Karpas-422 (cell line): ENCODE results near the gene CRK. TPM values are rescaled to one million over a fixed set of nuclear protein-coding genes. Genes with fewer than 3 reads are reported as not detected.

Source experiments
- DNase-seq: peaks from one replicate; pipeline ENCODE4 v3.0.0-alpha.2; 2015
- H2AFZ ChIP-seq: fragments of 200-600 bp; sonication (generic); 2 replicates; pipeline ENCODE4 v1.6.1; 2014; ENCODE audit warnings: antibody characterized with exemption, low read length, mixed read lengths
- H3K27ac ChIP-seq: fragments of 200-600 bp; sonication (generic); 2 replicates; pipeline ENCODE4 v1.5.1; 2014; ENCODE audit warnings: mild to moderate bottlenecking, low read length, moderate library complexity
- H3K27me3 ChIP-seq: fragments of 200-600 bp; sonication (generic); 2 replicates; pipeline ENCODE4 v1.6.1; 2014; ENCODE audit warnings: low read length, mixed read lengths
- H3K36me3 ChIP-seq: fragments of 200-600 bp; sonication (generic); 2 replicates; pipeline ENCODE4 v1.6.1; 2014; ENCODE audit warnings: low read length, mixed read lengths; ENCODE audit not compliant: insufficient read depth
- H3K4me1 ChIP-seq: fragments of 200-600 bp; sonication (generic); 2 replicates; pipeline ENCODE4 v1.6.1; 2014; ENCODE audit warnings: mild to moderate bottlenecking, low read length, mixed read lengths
- H3K4me2 ChIP-seq: fragments of 200-600 bp; sonication (generic); 2 replicates; pipeline ENCODE4 v1.6.1; 2014; ENCODE audit warnings: low read length, low read depth, mild to moderate bottlenecking; ENCODE audit not compliant: poor library complexity, severe bottlenecking
- H3K4me3 ChIP-seq: fragments of 200-600 bp; sonication (generic); 2 replicates; pipeline ENCODE4 v1.5.1; 2014; ENCODE audit warnings: mild to moderate bottlenecking, antibody characterized with exemption, low read length, mixed read lengths
- H3K79me2 ChIP-seq: fragments of 200-600 bp; sonication (generic); 2 replicates; pipeline ENCODE4 v1.6.1; 2014; ENCODE audit warnings: mild to moderate bottlenecking, low read length, mixed read lengths
- H3K9ac ChIP-seq: fragments of 200-600 bp; sonication (generic); 2 replicates; pipeline ENCODE4 v1.6.0; 2014; ENCODE audit warnings: low read length
- H3K9me2 ChIP-seq: fragments of 200-600 bp; sonication (generic), shearing (Covaris generic); replicated peaks from 2 replicates; pipeline ENCODE4 v1.6.0; 2014; ENCODE audit warnings: mild to moderate bottlenecking, low read length, moderate library complexity; ENCODE audit not compliant: insufficient read depth
- H3K9me3 ChIP-seq: fragments of 300-700, 200-600 bp; sonication (generic); 2 replicates; pipeline ENCODE4 v1.6.1; 2014; ENCODE audit warnings: low read length, mixed read lengths
- H4K20me1 ChIP-seq: fragments of 200-600 bp; sonication (generic); 2 replicates; pipeline ENCODE4 v1.6.1; 2014; ENCODE audit warnings: mild to moderate bottlenecking, antibody characterized with exemption, low read length, low read depth; ENCODE audit not compliant: insufficient read depth
- total RNA-seq: library from RNA; depleted of rRNA; stranded (reverse); fragments of >200 nt; shearing (Covaris generic); gene quantifications from 2 replicates; pipeline ENCODE4 v1.2.3, GENCODE V29; 2014; ENCODE audit warnings: low replicate concordance

The CRK gene
- total RNA-seq, 1 experiment from 2014 or later: 14.1 TPM

DNA sequence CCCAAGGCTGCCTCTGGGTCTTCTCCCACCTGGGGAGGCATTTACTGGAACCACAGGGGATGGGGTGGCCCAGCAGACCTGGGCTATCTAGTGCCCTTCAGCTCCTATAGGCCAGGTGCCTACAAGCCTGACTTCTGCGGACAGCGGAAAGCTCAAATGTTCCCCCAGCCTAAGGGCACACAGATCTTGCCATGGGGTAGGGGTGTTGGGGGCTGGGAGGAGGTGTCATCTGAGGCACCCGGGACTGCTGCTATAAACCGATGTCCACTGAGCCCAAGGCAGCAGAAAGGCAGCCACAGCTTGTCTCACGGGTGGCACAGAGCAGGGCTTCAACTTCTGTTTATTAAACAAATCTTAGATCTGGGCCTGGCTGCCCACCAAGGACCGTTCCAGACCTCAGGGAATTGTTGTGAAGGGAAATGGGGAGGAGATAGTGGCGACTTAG, 32.8 kb upstream of the CRK start:
- Histone ChIP-seq H3K4me2 (peak overlapping the region; percentile 91), H3K9me2 (no peaks in the 10 kb centered on the region), H3K27me3 (no peaks in the 10 kb centered on the region), H3K4me1 (peaks cover 54% of the 10 kb centered on the region), H3K36me3 (no peaks in the 10 kb centered on the region), H2AFZ (no peak overlapping the region), H3K9ac (peak overlapping the region; percentile 82), H3K79me2 (peaks cover 4% of the 10 kb centered on the region; the same call in 1 of the 2 replicates), H4K20me1 (no peaks in the 10 kb centered on the region), H3K9me3 (no peaks in the 10 kb centered on the region), H3K27ac (no peak overlapping the region), H3K4me3 (peak overlapping the region; percentile 76; the same call in 1 of the 2 replicates)
- DNase-seq: no peak

- peaks cover 4% of the 10 kb centered on the region; the same call in 1 of the 2 replicates for H3K79me2 ChIP-seq
- DNase-seq: peak; percentile 88
- no peaks in the 10 kb centered on the region for H3K9me2 ChIP-seq
These were observed 32.1 kb upstream of the CRK start for GRCh38 chr17:1487939-1488825.

DNA sequence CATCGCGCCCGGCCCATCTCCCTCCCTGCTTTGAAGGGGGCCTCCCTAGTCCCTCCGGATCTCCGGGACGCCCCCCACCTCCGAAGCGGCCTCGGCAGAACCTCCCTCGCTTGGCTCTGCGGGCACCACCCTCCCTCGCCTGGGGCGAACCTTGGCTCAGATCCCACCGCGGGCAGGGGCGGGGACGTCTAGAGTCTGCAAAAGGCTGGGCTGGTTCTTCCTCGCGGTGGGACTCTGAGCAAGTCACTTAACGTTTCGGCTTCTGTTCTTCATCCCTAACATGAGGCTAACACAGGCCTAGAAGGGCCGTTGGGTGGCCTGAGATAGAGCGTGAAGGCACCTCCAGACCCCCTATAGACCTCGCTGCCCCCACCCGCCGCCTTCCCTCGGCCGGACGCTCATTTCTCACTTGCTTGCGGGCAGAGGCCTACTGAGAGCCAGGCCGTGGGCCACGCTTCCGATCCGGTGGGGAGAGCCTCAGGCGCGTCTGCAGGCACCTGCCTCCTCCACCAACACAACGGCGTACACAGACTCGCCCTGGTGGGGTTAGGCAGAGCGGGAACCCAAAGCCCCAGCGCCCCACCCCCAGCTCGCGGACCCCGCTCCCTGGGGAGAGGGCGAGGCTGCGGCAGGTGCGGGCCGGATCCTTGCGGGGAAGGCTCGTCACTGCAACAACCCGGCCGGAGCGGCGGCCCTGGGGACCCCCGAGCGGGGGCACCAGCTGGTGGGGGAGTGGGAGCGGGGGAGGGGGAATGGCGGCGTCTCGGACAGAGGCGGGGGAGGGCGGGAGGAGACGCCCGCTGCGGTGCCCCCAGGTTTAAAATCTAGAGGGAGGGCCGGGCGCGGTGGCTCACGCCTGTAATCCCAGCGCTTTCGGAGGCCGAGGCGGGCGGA, 31.0 kb upstream of the CRK start:
- Histone ChIP-seq H3K9ac (peak overlapping the region; percentile 82), H3K4me2 (peak overlapping the region; percentile 91), H3K9me2 (no peaks in the 10 kb centered on the region), H3K36me3 (no peaks in the 10 kb centered on the region), H3K4me3 (peak overlapping the region; percentile 76), H3K79me2 (peaks cover 4% of the 10 kb centered on the region; the same call in 1 of the 2 replicates), H3K4me1 (peaks cover 50% of the 10 kb centered on the region), H2AFZ (peak overlapping the region; percentile 63; the same call in 1 of the 2 replicates), H3K27ac (peak overlapping the region; percentile 81), H4K20me1 (no peaks in the 10 kb centered on the region), H3K27me3 (no peaks in the 10 kb centered on the region), H3K9me3 (no peaks in the 10 kb centered on the region)
- peak; percentile 87 for DNase-seq

More at GRCh38 chr17:1487939-1488825, 32.1 kb upstream of the CRK start:
- no peaks in the 10 kb centered on the region for H3K27me3 ChIP-seq
- H3K4me2 ChIP-seq: peak overlapping the region; percentile 91
- peaks cover 54% of the 10 kb centered on the region for H3K4me1 ChIP-seq
- H3K9ac ChIP-seq: peak overlapping the region; percentile 82
- no peaks in the 10 kb centered on the region for H3K36me3 ChIP-seq
- H4K20me1 ChIP-seq: no peaks in the 10 kb centered on the region
- H3K4me3 ChIP-seq: peak overlapping the region; percentile 76
- H3K9me3 ChIP-seq: no peaks in the 10 kb centered on the region
- H2AFZ ChIP-seq: peak overlapping the region; percentile 63; the same call in 1 of the 2 replicates
- peak overlapping the region; percentile 81 for H3K27ac ChIP-seq

- Histone ChIP-seq H3K27me3 (no peaks in the 10 kb centered on the region), H3K9me3 (no peaks in the 10 kb centered on the region), H3K4me3 (peak overlapping the region; percentile 76), H3K79me2 (peaks cover 4% of the 10 kb centered on the region; the same call in 1 of the 2 replicates), H3K4me2 (peak overlapping the region; percentile 93), H3K27ac (peak overlapping the region; percentile 81), H4K20me1 (no peaks in the 10 kb centered on the region), H2AFZ (peak overlapping the region; percentile 56; the same call in 1 of the 2 replicates), H3K4me1 (peaks cover 44% of the 10 kb centered on the region), H3K9me2 (no peaks in the 10 kb centered on the region), H3K36me3 (no peaks in the 10 kb centered on the region), H3K9ac (peak overlapping the region; percentile 82)
- DNase-seq: peak; percentile 72
These were observed 29.7 kb upstream of the CRK start for GRCh38 chr17:1485423-1486376.

DNA sequence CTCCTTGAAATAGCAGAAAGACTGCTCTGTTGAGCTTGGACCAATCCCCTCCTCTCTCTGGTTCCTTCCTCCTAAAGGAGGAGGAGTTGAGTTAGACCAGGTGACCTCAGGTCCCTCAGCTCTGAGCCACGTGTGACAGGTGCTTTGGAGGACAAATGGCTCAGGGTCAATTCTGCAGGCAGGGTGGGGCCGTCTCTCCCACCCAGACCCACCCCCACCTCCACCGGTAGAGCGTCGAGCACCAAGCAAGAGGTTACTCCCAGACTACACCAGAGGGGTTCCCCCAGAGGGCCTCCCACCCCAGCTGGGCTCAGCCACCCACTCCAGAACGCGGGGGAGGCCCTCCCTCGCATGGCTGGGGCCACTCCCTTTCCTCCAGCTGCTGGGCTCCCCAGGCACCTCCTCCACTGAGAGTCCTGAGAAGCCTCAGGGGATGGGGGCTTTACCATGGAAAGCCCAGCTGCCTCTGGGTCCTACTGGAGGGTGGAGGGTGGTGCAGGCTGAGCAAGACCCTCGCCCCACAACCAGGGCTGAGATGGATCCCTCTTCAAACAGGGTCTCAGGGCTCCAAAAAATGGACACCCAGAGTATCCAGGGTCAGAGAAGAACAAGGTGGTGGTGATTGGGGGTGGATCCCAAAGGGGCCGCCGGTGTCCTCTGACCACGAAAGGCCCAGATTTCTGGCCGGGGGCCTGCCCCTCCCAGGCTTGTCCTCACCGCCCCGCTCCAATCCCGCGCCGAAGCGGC, 28.8 kb upstream of the CRK start:
- Histone ChIP-seq H3K9me2 (no peaks in the 10 kb centered on the region), H3K4me1 (peaks cover 39% of the 10 kb centered on the region), H4K20me1 (no peaks in the 10 kb centered on the region), H3K36me3 (no peaks in the 10 kb centered on the region; the same call in 1 of the 2 replicates), H3K79me2 (peaks cover 4% of the 10 kb centered on the region; the same call in 1 of the 2 replicates), H3K9me3 (no peaks in the 10 kb centered on the region), H3K27ac (peak overlapping the region; percentile 51), H3K27me3 (no peaks in the 10 kb centered on the region), H3K4me3 (peak overlapping the region; percentile 72), H2AFZ (no peak overlapping the region; the same call in 1 of the 2 replicates), H3K4me2 (peak overlapping the region; percentile 93), H3K9ac (peak overlapping the region; percentile 68)
- DNase-seq: peak; percentile 79

GRCh38 chr17:1484060-1484535, 28.1 kb upstream of the CRK start:
- Histone ChIP-seq H3K4me3 (no peak overlapping the region; the same call in 1 of the 2 replicates), H2AFZ (no peak overlapping the region), H3K9ac (no peak overlapping the region), H3K36me3 (no peaks in the 10 kb centered on the region; the same call in 1 of the 2 replicates), H3K9me2 (no peaks in the 10 kb centered on the region), H4K20me1 (no peaks in the 10 kb centered on the region), H3K27me3 (no peaks in the 10 kb centered on the region), H3K4me1 (peaks cover 39% of the 10 kb centered on the region), H3K9me3 (no peaks in the 10 kb centered on the region), H3K4me2 (peak overlapping the region; percentile 15), H3K79me2 (peaks cover 4% of the 10 kb centered on the region; the same call in 1 of the 2 replicates), H3K27ac (peak overlapping the region; percentile 44; the same call in 1 of the 2 replicates)
- no peak for DNase-seq
